ENCODE results near the gene FYCO1. TPM values are rescaled to one million over a fixed set of nuclear protein-coding genes. Genes with fewer than 3 reads are reported as not detected.
A peak's percentile ranks its signal among the peaks of the same experiment; 100 is the strongest.

The FYCO1 gene
- polyA plus RNA-seq, 1 experiment: 14.2 TPM

DNA sequence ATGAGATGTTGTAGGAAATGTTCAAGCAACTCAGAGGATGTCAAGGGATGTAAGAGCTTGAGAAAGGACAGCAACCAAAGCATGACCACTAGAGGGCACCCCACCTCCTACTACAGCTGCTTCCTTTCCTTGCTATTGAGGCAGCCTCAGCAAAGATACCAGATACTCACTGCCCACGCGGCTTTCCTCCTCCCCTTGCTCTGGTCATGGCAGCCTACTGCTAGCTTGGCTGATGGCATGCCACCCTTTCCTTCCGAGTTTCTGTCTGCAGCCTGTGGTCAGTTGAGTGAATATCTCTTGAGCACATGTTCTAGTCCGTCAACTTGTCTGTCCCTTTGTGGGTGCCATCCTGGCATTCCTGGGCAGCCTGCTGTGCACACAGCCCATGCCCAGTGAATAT, 56.8 kb downstream of the FYCO1 start:
- no peak overlapping the region for H3K4me3 ChIP-seq (ENCODE audit: low read depth, low read length)
- POLR2A ChIA-PET: no interaction called here
- peaks cover 5% of the 10 kb centered on the region; the same call in 1 of the 2 replicates for H3K36me3 ChIP-seq (ENCODE audit: control insufficient read depth, insufficient read depth, low read length)
- TF ChIP-seq, protein P1, sequence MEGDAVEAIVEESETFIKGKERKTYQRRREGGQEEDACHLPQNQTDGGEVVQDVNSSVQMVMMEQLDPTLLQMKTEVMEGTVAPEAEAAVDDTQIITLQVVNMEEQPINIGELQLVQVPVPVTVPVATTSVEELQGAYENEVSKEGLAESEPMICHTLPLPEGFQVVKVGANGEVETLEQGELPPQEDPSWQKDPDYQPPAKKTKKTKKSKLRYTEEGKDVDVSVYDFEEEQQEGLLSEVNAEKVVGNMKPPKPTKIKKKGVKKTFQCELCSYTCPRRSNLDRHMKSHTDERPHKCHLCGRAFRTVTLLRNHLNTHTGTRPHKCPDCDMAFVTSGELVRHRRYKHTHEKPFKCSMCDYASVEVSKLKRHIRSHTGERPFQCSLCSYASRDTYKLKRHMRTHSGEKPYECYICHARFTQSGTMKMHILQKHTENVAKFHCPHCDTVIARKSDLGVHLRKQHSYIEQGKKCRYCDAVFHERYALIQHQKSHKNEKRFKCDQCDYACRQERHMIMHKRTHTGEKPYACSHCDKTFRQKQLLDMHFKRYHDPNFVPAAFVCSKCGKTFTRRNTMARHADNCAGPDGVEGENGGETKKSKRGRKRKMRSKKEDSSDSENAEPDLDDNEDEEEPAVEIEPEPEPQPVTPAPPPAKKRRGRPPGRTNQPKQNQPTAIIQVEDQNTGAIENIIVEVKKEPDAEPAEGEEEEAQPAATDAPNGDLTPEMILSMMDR (IDR thresholded peaks at IDR 0.05; ENCODE audit: insufficient read depth, low read depth, low read length): peak; percentile 89
- no peak for DNase-seq (ENCODE audit: low read depth)
- CTCF ChIA-PET: interaction anchor here (0.8 to 27.4 kb wide), 38 partner anchors 9 to 436 kb away, joined by 3 to 541 read pairs (median 4); partner anchors contain the start of genes CCR1 and CCR5
- no peaks in the 10 kb centered on the region for H3K27me3 ChIP-seq (ENCODE audit: control insufficient read depth, insufficient read depth, low read length)

DNA sequence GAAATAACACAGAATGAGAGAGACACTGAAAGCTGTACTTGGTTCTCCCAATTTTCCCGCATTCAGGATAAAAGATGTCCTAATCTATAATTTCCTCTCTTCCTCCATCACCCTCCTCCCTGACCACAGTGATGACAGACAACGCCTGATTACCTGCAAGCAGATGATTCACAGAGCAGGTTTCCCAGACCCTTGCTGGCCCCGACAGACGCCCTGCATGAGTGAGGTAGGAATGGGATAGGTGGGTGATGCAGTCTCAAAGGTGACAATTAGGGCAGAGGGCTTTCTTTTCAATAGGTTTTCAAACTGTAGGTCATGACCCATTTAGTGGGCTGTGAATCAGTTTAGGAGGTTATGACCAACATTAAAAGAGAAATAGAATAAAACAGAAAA, 57.6 kb downstream of the FYCO1 start:
- TF ChIP-seq, protein P1 (IDR thresholded peaks at IDR 0.05; ENCODE audit: insufficient read depth, low read depth, low read length): no peak
- ChIA-PET CTCF (interaction anchor here (0.8 to 27.4 kb wide), 30 partner anchors 9 to 440 kb away, joined by 3 to 541 read pairs (median 4); partner anchors contain the start of genes CCR5 and LZTFL1), POLR2A (no interaction called here)
- DNase-seq (ENCODE audit: low read depth): no peak
- Histone ChIP-seq H3K4me3 (ENCODE audit: low read depth, low read length) (no peak overlapping the region), H3K27me3 (ENCODE audit: control insufficient read depth, insufficient read depth, low read length) (no peaks in the 10 kb centered on the region), H3K36me3 (ENCODE audit: control insufficient read depth, insufficient read depth, low read length) (peaks cover 5% of the 10 kb centered on the region; the same call in 1 of the 2 replicates)

DNA sequence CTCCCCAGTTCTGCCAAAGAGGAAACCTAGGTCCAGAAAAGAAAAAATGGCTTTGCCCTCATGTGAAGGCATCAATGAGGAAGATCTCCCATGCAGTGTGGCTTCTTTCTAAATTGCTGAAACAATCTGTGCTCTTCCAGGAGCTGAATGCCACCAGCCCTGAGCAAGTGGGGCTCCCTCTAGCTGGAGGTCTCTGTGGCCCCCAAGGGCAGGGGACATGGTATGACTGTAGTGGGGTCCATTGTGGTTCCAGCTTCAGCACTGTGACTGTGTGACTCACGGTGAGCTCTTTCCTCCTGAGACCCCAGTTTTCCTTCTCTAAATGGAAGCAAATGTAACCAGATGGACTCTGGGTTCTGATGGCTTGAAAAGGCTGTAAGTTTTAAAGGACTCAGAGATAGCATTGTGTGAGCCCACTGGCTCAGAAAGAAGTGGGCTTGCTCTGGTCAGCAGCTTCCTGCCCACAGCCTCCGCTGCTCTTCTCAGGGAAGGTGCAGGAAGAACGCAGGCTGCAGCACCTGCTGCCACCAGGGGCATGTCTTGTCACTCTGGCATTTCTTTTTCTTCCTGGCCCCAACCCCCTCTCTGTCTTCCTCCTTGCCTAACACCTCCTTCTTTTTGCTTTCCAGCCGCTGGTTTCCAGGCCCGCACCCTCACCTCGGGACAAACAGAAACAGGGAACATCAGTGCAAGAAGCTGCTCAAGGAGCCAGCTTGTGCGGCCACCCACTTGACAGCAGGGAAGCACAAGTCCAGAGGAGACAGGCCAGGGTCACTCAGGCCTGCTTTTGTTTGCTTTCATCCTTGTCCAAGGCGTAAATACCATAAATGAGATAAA, 58.2 kb downstream of the FYCO1 start:
- Histone ChIP-seq H3K36me3 (ENCODE audit: control insufficient read depth, insufficient read depth, low read length) (peaks cover 5% of the 10 kb centered on the region), H3K27me3 (ENCODE audit: control insufficient read depth, insufficient read depth, low read length) (no peaks in the 10 kb centered on the region), H3K4me3 (ENCODE audit: low read depth, low read length) (no peak overlapping the region)
- POLR2A ChIA-PET: no interaction called here
- TF ChIP-seq, protein P1 (IDR thresholded peaks at IDR 0.05; ENCODE audit: insufficient read depth, low read depth, low read length): no peak
- no peak for DNase-seq (ENCODE audit: low read depth)
- CTCF ChIA-PET: interaction anchor here (0.8 to 27.4 kb wide), 14 partner anchors 8 to 441 kb away, joined by 3 to 541 read pairs (median 6); partner anchors contain the start of genes CCR5 and LZTFL1

DNA sequence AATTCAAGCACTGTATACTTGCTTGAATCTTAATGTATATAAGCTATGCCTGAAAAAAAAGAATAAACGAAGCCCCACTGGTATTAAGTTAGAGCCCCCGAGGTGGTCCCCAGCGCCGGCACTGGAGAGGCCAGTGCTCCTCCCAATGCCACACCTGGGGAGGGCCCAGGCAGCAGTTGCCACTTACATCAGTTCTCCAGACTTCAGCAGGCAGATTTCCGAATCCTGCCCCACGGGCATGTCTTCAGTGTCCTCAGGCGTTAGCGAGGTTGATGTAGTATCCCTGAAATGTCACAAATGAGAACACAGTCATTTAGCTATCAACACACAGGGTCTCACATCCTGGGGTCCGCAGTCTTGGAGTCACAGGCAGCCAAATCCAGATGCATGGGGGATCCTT, 59.4 kb downstream of the FYCO1 start:
- H3K27me3 ChIP-seq (ENCODE audit: control insufficient read depth, insufficient read depth, low read length): no peaks in the 10 kb centered on the region
- ChIA-PET POLR2A (no interaction called here), CTCF (interaction anchor here (1.2 to 27.4 kb wide), 4 partner anchors 11 to 147 kb away, joined by 3 to 541 read pairs (median 4); partner anchors contain the start of gene LZTFL1)
- DNase-seq (ENCODE audit: low read depth): no peak
- TF ChIP-seq, protein P1 (IDR thresholded peaks at IDR 0.05; ENCODE audit: insufficient read depth, low read depth, low read length): no peak
- peaks cover 10% of the 10 kb centered on the region for H3K36me3 ChIP-seq (ENCODE audit: control insufficient read depth, insufficient read depth, low read length)
- H3K4me3 ChIP-seq (ENCODE audit: low read depth, low read length): no peak overlapping the region

DNA sequence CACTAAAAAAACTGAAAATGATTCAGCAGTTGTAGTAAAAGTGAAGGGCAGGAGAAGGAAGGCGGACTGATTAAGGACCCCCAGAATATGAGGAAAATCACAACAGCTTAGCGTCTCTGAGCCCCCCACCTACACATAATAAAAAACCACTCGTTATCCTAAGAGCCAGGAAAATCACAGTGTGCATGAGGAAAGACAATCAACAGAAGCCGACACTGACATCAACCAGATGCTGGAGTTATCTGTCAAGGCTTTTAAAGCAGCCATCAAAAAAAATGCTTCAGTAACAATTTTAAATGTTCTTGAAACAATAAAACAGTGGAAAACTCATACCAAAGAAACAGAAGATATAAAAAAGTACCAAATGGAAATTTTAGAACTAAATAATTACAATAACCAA, 62.0 kb downstream of the FYCO1 start:
- TF ChIP-seq, protein P1 (IDR thresholded peaks at IDR 0.05; ENCODE audit: insufficient read depth, low read depth, low read length): no peak
- ChIA-PET POLR2A (no interaction called here), CTCF (interaction anchor here (27.4 kb wide), 1 partner anchor 149 kb away, joined by 541 read pairs; no protein-coding TSS in a partner anchor)
- Histone ChIP-seq H3K36me3 (ENCODE audit: control insufficient read depth, insufficient read depth, low read length) (peaks cover 16% of the 10 kb centered on the region), H3K4me3 (ENCODE audit: low read depth, low read length) (no peak overlapping the region), H3K27me3 (ENCODE audit: control insufficient read depth, insufficient read depth, low read length) (no peaks in the 10 kb centered on the region)
- no peak for DNase-seq (ENCODE audit: low read depth)

All from BJ (cell line).